HL-60/S4 treated with phorbol 12-myristate 13-acetate at 8.2 ng/mL for 4 days and 3 days (cell line): ENCODE measurements around the gene STRN4.
"Not testable (repeated sequence)": the region's sequence is repeated elsewhere in the genome, so short reads cannot be mapped to it uniquely, and the experiment has no call there.

ENCODE experiments used
- in situ Hi-C: fragments of 300-500 bp; cut with MboI; formaldehyde crosslinking; loops from 2 replicates; pipeline ENCODE4 v1.15.0; 2022; ENCODE audit warnings: low sequenced_read_pairs

The STRN4 gene, protein sequence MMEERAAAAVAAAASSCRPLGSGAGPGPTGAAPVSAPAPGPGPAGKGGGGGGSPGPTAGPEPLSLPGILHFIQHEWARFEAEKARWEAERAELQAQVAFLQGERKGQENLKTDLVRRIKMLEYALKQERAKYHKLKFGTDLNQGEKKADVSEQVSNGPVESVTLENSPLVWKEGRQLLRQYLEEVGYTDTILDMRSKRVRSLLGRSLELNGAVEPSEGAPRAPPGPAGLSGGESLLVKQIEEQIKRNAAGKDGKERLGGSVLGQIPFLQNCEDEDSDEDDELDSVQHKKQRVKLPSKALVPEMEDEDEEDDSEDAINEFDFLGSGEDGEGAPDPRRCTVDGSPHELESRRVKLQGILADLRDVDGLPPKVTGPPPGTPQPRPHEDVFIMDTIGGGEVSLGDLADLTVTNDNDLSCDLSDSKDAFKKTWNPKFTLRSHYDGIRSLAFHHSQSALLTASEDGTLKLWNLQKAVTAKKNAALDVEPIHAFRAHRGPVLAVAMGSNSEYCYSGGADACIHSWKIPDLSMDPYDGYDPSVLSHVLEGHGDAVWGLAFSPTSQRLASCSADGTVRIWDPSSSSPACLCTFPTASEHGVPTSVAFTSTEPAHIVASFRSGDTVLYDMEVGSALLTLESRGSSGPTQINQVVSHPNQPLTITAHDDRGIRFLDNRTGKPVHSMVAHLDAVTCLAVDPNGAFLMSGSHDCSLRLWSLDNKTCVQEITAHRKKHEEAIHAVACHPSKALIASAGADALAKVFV

DNA sequence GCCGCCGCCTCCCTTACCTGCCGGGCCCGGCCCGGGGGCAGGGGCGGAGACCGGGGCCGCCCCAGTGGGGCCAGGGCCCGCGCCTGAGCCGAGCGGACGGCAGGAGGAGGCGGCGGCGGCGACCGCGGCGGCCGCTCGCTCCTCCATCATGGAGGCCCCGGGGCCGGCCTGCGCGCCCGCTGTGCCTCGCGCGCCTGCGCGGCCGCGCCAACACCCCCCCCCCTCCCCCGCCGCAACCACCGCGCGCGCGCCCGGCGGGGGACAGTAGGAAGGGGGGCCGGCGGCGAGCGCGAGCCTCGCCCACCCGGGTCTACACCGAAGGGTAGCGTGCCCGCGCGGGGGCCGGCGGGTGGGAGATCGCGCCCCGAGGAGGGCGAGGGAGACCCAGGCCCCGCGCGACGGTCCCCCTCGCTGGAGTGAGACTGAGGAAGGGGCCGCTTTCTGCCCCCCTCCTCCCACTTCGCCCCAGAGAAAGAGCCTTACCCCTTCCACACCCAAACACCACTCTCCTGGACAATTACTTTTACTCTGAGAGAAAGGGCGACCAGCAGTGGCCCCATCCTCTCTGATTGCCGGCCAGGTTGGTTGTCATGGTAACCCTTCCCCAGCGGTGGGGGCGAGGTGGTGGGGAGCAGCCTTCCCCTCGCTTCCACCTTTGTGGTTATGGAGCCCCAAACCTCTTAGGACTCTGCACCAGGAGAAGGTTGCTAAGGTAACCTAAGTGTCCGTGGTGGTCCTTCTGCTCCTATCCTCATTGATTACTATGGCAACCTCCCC is at the start of gene STRN4:
Gene STRN4 (minus strand): TSS at position 170 of the 777 bp plus-strand sequence. CDS start 20 bp downstream, at position 150.
- in situ Hi-C loops: no loop called here

DNA sequence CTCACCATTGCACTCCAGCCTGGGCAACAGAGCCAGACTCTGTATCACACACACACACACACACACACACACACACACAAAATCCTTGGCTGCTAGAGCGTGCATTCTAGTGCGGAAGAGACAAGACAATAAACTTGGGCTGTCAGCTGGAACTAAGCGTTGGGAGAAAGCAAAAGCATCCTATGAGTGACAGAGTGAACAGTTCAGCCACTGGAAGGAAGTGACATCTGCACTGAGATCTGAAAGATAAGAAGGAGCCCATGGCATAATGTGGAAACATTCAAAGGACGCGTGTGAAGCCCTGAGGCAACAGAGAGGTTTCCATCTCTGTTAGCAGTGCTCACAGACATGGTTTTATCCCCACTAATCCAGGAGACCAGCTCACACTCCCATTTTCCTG is 45.7 kb upstream of the STRN4 start:
- in situ Hi-C loops: no loop called here

DNA sequence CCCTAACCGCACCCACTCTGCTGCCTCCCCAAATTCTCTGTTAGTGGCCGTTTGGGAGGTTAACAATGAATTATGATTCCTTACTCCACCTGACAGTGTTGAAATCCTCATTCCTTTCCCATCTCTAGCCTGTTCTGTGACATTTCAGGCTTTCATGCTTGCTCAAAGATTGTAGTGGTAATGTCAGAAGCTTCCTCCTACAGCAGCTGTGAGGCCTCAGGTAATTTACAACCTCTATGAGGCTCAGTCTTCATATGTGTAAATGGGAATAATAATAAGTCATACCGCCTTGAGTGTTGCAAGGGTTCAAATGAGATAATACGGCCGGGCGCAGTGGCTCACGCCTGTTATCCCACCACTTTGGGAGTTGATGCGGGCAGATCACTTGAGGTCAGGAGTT is 43.1 kb upstream of the STRN4 start:
- in situ Hi-C loops: no loop called here

DNA sequence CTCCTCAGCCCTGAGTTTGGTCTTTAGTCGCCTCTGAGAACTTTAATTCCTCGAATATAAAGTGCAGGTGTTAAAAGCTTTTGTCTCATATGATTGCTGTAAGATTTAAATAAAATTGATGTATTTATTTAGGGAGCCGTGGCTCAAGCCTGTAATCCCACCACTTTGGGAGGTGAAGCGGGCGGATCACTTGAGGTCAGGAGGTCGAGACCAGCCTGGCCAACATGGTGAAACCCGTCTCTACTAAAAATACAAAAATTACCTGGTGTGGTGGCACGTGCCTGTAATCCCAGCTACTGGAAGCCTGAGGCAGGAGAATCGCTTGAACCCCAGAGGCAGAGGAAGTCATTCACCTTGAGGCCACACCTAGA is 42.7 kb upstream of the STRN4 start:
- in situ Hi-C loops: no loop called here

DNA sequence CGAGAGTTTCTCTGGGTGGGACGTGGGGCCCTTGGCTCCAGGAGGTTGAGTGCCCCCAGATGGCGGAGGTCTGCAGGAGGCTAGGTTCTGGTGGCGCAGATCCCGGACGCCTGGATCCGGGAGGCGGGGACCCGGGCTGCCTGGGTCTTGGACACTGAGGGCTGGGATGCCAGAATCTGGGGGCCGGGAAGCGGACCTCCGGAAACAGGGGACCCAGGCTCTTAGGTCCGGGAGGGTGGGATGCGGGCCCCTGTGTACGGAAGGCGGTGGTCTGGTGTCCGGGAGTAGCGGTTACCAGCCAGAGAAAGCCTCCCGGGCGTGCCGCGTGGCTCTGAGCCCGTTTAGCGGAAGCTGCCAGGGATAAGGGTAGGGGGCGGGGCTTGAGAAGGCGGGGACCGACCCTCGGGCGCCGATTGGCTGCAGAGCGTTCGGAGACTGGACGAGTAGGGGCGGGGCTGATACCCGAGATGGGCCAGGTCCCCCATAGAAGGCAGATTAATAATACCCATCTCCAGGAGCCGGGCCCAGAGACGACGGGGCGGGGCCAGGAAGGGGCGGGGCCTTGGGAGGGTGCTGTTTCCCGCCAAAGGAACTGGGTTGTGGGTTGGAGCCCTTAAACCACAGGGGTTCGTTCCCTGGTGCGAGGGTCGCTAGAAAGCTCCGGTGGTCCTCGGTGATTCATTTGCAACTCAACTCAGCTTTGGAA is 42.2 kb upstream of the STRN4 start, which contains the start of gene SLC1A5:
Gene SLC1A5 (minus strand): TSS at position 333 of the 706 bp plus-strand sequence. CDS start 629 bp downstream, outside the sequence.
- in situ Hi-C loops: no loop called here

DNA sequence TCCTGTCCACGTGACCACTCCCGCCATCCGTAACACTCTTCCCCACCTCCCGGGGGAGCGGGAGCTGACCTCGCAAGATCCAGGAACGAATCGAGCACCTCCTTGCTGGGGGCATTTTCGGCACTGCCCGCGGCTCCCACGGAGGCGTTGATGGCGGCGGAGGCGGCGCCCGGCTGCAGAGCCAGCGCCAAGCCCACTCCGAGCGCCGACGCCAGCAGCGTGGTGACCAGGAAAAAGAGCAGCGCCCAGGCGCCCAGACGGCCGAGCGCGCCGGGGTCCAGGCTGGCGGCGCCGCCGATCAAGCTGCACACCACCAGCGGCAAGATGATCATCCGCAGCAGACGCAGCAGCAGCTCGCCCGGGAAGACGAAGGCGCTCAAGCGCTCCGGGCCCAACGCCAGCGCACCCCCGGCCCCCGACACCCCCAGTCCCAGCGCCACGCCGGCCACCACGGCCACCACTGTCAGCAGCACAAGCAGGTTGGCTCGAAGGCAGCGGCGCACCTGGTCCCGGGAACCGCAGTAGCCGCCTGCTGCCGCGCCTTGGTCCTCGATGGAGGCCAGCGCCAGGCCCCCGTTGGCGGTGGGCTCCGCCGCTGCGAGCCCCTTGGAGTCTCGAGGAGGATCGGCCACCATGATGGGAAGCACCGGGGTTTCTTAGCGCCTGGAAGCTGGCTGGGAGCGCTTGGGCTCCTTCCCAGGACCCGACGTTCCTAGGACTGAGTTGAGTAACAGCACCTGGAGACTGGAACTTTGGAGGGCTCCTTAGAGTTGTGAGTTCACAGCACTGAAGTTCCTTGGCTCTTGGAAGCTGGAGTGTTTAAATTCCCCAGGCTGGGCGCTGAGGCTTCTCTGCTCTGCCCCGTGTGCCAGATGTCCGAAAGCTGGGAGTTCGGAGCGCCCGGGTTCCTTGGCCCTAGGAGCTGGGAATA is 41.3 kb upstream of the STRN4 start:
- in situ Hi-C loops: no loop called here

DNA sequence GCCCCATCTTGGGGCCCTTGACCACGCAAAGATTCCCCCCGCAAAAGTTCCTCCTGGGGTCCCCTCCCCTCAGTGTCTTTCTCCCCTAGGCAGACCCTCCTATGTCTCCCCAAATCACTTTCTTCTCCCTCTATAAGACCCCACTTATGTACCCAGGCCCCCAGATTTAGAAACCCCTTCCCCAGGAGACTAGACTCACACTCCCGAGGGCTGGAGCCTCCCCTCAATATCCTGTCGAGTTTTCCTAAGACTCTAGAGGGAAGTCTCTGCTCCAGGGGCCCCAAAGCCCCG is 40.7 kb upstream of the STRN4 start:
- in situ Hi-C loops: no loop called here

DNA sequence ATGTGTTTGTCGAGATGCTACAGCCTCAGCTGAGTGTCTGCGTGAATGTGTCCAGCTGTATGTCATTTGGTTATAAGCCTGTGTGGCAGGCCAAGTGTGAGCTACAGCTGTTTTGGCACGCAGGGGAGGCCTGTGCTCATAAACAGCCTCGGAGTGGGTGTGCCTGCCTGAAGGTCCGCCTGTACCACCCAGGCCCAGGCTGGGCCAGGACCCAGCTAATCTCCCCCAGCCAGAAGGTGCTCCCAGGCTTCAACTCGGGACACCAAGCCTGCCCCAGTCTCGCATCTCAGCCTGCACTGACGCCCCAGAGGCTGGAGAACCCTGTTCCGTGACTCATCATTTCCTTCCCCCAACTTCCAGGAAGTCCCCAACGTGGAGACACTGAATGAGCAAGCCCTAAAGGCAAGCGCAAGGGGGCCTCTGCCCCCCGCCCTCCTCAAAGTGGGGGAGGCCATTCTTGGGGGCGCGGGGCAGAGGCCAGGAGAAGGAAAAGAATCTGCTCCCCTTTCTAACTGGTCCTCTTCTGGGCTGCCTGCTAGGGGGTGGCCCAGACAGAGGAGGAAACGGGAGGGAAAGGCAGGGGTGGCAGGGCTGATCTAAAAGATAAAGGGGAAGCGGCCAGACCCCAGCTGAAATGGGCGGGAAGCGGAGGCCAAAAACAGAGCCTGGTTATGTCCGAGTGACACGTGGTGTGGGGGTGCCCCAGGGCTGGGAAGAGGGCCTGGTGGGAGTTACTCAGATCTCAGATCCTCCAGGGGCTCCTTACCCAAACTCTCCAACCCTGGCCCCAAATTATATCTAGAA is 40.2 kb upstream of the STRN4 start:
- in situ Hi-C loops: no loop called here

DNA sequence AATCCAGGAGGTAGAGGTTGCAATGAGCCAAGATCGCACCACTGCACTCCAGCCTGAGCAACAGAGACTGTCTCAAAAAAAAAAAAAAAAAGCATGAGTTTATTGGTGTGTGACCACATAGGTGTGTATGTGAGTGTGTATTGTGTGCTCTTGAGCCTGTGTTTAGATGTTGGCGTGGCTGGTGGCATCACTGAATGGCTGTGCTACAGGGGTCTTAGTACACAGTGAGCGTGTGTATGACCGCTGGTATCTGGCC is 39.7 kb upstream of the STRN4 start:
- in situ Hi-C loops: no loop called here

DNA sequence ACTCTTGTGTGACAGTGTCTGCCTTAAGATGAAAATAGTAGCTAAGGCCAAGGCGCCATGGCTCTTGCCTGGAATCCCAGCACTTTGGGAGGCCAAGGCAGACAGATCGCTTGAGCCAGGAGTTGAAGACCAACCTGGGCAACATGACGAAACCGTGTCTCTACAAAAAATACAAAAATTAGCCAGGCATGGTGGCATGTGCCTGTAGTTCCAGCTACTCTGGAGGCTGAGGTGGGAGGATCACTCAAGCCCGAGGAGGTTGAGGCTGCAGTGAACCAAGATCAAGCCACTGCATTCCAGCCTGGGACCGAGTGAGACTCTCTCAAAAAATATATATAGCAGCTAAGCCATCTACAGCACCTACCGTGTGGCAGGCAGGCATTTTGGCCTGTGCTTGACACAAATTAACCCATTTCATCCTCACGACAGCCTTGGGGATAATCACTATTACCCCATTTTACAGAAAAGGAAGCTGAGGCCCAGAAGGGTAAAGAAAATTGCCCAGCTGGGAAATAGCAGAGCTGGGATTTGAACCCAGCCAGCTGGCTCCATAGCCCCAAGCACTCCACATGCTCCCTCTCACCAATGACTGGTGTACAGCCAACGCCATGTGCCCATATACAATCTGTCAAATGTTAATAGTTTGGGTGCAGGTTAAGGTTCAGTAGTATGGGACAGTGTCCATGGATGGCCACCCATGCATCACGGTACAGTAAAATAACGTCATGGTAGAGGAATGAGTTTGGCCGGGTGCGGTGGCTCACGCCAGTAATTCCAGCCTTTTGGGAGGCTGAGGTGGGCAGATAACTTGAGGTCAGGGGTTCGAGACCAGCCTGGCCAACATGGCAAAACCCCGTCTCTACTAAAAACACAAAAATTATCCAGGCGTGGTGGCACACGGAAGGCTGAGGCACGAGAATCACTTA is 39.1 kb upstream of the STRN4 start:
- in situ Hi-C loops: no loop called here

DNA sequence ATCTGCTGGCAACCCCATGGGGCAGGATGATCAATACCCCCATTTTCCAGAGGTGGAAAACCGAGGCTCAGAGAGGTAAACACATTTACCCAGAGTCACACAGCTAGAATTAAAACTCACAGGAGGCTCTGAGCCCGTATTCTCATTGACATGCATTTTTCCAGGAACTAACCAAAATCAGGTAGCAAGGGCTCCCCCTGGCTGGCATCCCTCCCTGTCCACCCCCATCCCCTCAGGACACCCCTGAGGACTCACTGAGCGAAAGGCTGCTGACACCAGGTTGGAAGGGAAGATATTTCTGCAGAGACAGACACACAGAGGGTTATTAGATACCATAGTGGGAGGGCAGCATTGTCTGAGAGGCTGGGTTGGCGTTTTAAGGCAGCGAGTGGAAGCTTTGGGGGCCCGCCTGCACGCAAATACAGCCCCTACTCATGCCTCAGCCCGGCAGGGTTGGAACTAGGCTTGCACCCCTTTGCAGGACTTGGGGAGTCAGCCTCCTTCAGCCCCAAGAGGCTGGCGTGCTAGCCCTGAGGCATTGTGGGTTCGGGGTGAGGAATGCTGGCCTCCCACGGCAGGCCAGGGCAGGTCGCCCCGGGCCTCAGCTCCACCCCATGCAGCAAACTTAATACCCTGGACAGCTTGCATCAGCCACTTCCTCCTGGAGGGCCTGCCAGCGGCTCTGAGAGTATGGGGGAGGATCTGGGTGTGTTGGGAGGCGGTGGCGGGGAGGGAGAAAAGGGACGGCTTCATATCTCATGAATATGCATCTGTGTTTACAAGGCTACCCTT is 38.2 kb upstream of the STRN4 start:
- in situ Hi-C loops: no loop called here

DNA sequence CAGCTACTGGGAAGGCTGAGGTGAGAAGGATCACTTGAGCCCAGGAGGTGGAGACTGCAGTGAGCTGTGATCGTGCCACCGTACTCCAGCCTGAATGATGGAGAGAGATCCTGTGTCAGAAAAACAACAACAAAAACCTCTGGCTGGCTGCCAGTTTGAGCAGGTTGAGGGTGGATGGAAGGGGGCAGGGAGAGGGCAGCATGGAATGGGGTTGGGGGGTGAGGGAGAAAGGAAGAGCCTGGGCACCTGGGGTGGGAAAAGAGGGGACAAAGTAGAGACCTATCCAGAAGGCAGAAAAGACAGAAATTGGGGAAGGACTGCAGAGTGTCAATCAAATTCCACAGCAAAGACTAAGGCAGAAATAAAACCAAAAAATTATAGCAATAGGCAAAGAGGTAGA is 37.4 kb upstream of the STRN4 start:
- in situ Hi-C loops: no loop called here

DNA sequence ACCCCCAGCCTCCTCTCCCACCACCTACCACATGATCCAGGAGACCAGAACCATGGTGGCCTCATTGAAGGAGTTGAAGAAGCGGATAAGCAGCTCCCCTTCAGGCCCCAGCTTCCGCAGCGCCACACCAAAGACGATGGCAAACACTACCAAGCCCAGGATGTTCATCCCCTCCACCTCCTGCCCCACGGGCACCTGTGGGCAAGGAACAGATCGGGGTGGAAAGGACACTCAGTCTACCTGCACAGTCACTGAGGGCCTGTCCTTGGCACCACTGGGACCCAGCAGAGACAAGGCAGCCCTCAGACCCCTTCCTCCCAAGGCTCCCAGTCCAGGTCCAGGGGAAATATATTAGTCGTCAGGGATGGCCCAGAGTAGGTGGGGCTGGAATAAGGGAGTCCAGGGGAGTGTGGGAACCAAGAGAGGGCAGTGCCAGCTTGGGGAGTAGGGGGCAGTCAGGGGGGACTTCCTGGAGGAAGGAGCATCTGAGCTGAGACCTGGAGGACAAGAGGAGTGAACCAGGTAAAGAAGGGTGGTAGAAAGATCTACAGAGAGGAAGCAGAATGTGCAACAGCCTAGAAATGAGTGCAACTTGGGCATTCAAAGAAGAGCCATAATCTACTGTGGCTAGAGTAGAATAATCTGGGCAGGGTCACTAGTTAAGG is 36.2 kb upstream of the STRN4 start:
- in situ Hi-C loops: no loop called here

DNA sequence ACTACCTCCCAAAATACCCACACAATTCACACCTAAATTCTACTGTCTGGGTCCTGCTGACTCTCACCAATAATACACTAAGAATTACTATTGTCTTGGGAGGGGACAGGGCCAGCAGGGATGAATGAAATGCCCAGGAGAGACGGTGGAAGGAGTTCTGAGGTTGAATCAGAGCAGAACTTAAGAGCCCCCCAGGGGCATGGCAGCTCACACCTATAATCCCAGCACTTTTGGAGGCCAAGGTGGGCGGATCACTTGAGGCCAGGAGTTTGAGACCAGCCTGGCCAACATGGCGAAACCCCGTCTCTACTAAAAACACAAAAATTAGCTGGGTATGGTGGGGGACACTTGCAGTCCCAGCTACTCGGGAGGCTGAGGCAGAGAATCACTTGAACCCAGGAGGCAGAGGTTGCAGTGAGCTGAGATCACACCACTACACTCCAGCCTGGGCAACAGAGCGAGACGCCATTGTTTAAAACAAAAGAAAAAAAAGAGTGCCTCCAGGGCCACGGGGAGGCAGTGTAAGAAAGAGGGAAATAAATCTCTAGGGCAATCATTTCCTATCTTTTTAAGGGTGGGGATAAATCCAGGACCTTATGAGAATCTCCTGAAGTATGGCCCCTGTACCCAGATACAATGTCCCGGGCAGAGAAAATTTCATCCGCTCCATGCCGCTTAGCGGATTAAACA is 31.9 kb upstream of the STRN4 start:
- in situ Hi-C loops: not testable (repeated sequence)

DNA sequence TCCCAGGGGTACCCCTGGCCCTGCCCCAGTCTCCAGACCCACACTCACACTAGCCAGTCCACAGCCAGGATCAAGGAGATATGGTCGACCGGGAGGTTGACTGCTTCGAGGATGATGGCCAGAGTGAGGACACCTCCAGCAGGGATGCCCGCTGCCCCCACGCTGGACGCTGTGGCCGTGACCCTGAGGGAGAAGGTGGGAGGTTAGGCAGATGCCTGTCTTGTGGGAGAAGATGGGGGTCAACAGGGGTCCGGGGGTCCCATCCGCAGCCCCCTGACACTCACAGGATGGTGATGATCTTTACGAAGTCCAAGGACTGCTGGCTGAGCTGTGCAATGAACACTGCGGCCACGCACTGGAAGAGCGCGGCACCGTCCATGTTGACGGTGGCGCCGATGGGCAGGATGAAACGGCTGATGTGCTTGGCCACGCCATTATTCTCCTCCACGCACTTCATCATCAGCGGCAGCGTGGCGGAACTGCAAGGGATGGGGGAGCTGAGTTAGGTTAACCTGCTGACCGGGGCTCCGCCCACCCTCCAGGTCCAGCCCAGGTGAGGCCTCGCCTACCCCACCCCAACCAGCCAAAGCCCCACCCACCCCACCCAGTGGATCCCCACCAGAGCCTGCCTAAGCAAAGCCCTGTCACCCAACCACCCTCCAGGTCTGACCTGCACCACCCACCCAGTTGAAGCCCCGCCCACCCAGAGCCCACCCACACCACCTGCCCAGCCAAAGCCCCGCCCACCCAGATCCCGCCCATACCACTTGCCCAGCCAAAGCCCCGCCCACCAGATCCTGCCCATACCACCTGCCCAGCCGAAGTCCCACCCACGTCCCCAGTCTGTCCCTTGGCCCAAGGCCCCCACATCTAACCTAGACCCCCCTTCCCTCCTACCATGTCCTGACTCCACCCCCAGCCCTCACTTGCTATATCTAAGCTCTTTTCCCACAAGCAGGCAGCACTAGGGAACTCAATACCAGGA is 31.0 kb upstream of the STRN4 start:
- in situ Hi-C loops: no loop called here
